ENCODE data around the gene SACS.

DNA sequence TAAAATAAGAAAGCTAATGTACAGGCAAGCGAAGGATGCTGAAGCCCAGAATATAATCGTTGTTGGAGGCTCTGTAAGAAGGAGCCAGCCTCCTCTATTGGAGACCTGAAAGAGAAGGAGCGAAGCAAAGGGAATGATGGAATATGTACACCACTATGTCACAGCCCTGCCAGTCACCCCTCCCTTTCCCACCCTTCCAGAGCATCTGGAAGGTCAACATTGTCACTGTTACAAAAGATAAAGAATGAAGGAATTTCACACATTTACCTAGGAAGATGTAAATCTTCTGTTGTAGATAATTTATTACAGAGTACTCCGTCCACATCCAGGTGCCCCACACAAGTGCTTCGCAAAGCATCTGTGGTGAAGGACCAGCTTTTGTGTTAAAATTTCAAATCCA, 39.7 kb upstream of the SACS start:
- TF ChIP-seq POLR2A (IDR thresholded peaks at IDR 0.05) (no peak), POLR2AphosphoS5 (IDR thresholded peaks at IDR 0.05) (no peak), EP300 (IDR thresholded peaks at IDR 0.05) (no peak)
- TF ChIP-seq, protein P1, sequence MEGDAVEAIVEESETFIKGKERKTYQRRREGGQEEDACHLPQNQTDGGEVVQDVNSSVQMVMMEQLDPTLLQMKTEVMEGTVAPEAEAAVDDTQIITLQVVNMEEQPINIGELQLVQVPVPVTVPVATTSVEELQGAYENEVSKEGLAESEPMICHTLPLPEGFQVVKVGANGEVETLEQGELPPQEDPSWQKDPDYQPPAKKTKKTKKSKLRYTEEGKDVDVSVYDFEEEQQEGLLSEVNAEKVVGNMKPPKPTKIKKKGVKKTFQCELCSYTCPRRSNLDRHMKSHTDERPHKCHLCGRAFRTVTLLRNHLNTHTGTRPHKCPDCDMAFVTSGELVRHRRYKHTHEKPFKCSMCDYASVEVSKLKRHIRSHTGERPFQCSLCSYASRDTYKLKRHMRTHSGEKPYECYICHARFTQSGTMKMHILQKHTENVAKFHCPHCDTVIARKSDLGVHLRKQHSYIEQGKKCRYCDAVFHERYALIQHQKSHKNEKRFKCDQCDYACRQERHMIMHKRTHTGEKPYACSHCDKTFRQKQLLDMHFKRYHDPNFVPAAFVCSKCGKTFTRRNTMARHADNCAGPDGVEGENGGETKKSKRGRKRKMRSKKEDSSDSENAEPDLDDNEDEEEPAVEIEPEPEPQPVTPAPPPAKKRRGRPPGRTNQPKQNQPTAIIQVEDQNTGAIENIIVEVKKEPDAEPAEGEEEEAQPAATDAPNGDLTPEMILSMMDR (IDR thresholded peaks at IDR 0.05), result no peak

Measured in sigmoid colon (tissue), 4 donors.